Stimulated activated CD4-positive, alpha-beta T cell treated with anti-CD3 and anti-CD28 coated beads, Interleukin-2, amount 100 ng/mL, for 48 hours (primary cell): Measurements from ENCODE around the gene NUDT8.
A peak's percentile ranks its signal among the peaks of the same experiment; 100 is the strongest.
"Not testable (repeated sequence)": the region's sequence is repeated elsewhere in the genome, so short reads cannot be mapped to it uniquely, and the experiment has no call there.

Source experiments
- DNase-seq, 2 donors: peaks; one replicate each; pipeline ENCODE4 v3.0.0-alpha.2; 2020

The NUDT8 gene

GRCh38 chr11:67641338-67642172 is 11.8 kb upstream of the NUDT8 start:
- no peak for DNase-seq

GRCh38 chr11:67640758-67641337 is 11.1 kb upstream of the NUDT8 start:
- no peak for DNase-seq

GRCh38 chr11:67640021-67640757 is 10.5 kb upstream of the NUDT8 start:
- peak; percentile 50 to 52 for DNase-seq

- DNase-seq: no peak
Measured at GRCh38 chr11:67639438-67639859, 9.7 kb upstream of the NUDT8 start, which contains the start of gene TBX10. Gene TBX10, minus strand, starts transcription at chr11:67639763. Its CDS starts 291 bp downstream, at chr11:67639472.

GRCh38 chr11:67638535-67639437 is 9.0 kb upstream of the NUDT8 start:
- DNase-seq: no peak

- DNase-seq: not testable (repeated sequence)
Measured at GRCh38 chr11:67637441-67637840, 7.7 kb upstream of the NUDT8 start.

- no peak for DNase-seq
Measured at GRCh38 chr11:67636962-67637361, 7.2 kb upstream of the NUDT8 start.

GRCh38 chr11:67635231-67635521 is 5.4 kb upstream of the NUDT8 start:
- DNase-seq: no peak

GRCh38 chr11:67634366-67635230 is 4.9 kb upstream of the NUDT8 start:
- DNase-seq: no peak

GRCh38 chr11:67633758-67634365 is 4.1 kb upstream of the NUDT8 start:
- no peak for DNase-seq

- no peak for DNase-seq
Measured at GRCh38 chr11:67632982-67633755, 3.4 kb upstream of the NUDT8 start.

GRCh38 chr11:67632175-67632981 is 2.6 kb upstream of the NUDT8 start:
- no peak for DNase-seq

GRCh38 chr11:67631853-67632174 is 2.1 kb upstream of the NUDT8 start:
- no peak for DNase-seq

- no peak for DNase-seq
Measured at GRCh38 chr11:67631411-67631810, 1.7 kb upstream of the NUDT8 start.

- no peak for DNase-seq
Measured at GRCh38 chr11:67630943-67631331, 1.2 kb upstream of the NUDT8 start.

- DNase-seq: peak; percentile 95 to 96
Measured at GRCh38 chr11:67630228-67630942, 648 bp upstream of the NUDT8 start.

- no peak for DNase-seq
Measured at GRCh38 chr11:67628710-67629385, 889 bp downstream of the NUDT8 start.

GRCh38 chr11:67627812-67628624 is 1.7 kb downstream of the NUDT8 start:
- DNase-seq: no peak
